Measurements from ENCODE around the gene COL21A1.

GRCh38 chr6:56040223-56040622 lies 207.2 kb downstream of the COL21A1 start:
- TF ChIP-seq CTCF (IDR thresholded peaks at IDR 0.05): no peak
- no peak for TF ChIP-seq POLR2A (IDR thresholded peaks at IDR 0.05)

Measured in gastroesophageal sphincter (tissue), 3 donors.